ENCODE data around the gene SRRM4.

SRRM4 gene

DNA sequence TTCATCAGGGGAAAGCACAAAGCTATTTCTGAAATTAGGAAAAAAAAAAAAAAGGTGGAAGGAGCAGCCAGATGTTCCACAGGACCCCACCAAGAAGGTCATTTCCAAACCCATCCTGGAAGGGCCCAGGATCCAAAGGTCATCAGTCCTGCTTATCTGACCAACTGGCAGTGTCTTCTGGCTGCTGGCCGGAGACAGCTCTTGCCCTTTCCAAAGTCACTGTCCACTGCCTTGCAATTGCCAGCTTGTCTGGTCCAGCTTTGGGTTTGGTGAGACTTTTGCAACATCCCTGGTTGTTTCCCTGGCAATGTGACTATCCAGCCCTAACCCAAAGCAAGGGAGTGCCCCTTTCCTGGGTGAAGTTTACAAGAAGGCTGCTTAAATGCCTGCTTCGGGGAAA is 178.5 kb downstream of the SRRM4 start:
- no peak for TF ChIP-seq CTCF (IDR thresholded peaks at IDR 0.05; ENCODE audit: control insufficient read depth, extremely low read depth, insufficient read depth)
- H3K4me3 ChIP-seq (ENCODE audit: low read depth, low read length): no peak overlapping the region
- no peak for DNase-seq (ENCODE audit: low read depth)

- no peak for DNase-seq (ENCODE audit: low read depth)
- H3K4me3 ChIP-seq (ENCODE audit: low read depth, low read length): no peak overlapping the region
- no peak for TF ChIP-seq CTCF (IDR thresholded peaks at IDR 0.05; ENCODE audit: control insufficient read depth, extremely low read depth, insufficient read depth)
Measured at GRCh38 chr12:119167902-119168301, 186.6 kb downstream of the SRRM4 start.

DNA sequence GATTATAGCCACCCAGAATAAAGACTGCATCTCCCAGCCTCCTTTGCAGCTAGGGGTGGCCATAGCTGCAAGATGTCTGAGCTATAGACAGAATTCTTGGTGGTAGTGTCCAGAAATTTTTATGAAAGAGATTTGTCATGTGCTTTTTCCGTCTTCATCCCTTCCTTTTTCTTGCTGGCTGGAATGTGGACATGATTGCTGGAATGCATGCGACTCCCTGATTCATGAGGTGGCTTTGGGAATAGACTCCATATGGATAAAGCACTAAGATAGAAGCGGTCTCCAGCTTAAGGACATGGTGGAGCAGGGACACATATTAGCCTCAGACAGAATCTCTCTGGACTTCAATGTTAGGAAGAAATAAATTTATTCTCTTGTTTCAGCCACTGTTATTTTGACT is 187.4 kb downstream of the SRRM4 start:
- TF ChIP-seq CTCF (IDR thresholded peaks at IDR 0.05; ENCODE audit: control insufficient read depth, extremely low read depth, insufficient read depth): no peak
- no peak overlapping the region for H3K4me3 ChIP-seq (ENCODE audit: low read depth, low read length)
- no peak for DNase-seq (ENCODE audit: low read depth)

- DNase-seq (ENCODE audit: low read depth): no peak
- no peak for TF ChIP-seq CTCF (IDR thresholded peaks at IDR 0.05; ENCODE audit: control insufficient read depth, extremely low read depth, insufficient read depth)
- H3K4me3 ChIP-seq (ENCODE audit: low read depth, low read length): no peak overlapping the region
Measured at GRCh38 chr12:119169150-119169549, 187.8 kb downstream of the SRRM4 start.

DNA sequence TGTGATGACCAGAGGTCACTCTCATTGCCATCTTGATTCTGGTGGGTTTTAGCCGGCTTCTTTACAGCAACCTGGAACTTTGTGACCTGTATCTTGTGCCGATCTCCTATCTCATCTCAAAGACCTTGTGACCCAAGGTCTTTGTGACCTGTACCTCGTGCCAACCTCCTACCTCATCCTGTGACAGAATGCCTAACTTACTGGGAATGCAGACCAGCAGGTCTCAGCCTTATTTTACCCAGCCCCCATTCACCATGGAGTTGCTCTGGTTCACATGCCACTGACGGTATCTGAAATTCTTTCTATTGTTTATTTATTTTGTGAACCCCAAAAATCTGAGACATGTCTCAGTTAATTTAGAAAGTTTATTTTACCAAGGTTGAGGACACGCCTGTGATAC is 189.9 kb downstream of the SRRM4 start:
- no peak for DNase-seq (ENCODE audit: low read depth)
- TF ChIP-seq CTCF (IDR thresholded peaks at IDR 0.05; ENCODE audit: control insufficient read depth, extremely low read depth, insufficient read depth): no peak
- no peak overlapping the region for H3K4me3 ChIP-seq (ENCODE audit: low read depth, low read length)

GRCh38 chr12:119171691-119172425 is 190.5 kb downstream of the SRRM4 start:
- TF ChIP-seq CTCF (IDR thresholded peaks at IDR 0.05; ENCODE audit: control insufficient read depth, extremely low read depth, insufficient read depth): no peak
- H3K4me3 ChIP-seq (ENCODE audit: low read depth, low read length): no peak overlapping the region
- no peak for DNase-seq (ENCODE audit: low read depth)

DNA sequence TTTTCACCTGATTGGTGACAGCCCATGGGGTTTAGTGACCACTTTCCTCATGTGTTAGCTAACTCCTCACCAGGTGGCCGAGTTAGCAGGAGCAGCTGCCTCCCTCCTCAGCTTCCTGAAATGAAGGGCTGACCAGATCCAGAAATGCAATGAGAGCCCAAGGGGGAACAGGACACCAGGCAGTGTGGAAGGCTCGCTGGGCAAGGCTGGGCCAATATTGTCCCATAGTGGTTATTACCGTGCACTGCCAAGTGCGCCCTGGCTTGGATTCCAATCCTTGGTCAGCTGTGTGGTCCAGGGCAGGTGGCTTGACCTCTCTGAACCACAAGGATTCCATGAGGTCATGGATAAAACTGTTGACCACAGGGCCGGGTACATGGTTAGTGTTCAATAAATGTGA is 193.7 kb downstream of the SRRM4 start:
- TF ChIP-seq CTCF (IDR thresholded peaks at IDR 0.05; ENCODE audit: control insufficient read depth, extremely low read depth, insufficient read depth): no peak
- no peak overlapping the region for H3K4me3 ChIP-seq (ENCODE audit: low read depth, low read length)
- DNase-seq (ENCODE audit: low read depth): no peak
